Fibroblast of lung (primary cell): Measurements from ENCODE around the gene TIMP2.

ENCODE experiments used
- EZH2 ChIP-seq: IDR thresholded peaks from 2 replicates; pipeline ENCODE4 v1.5.1; 2012; ENCODE audit warnings: low read length, control low read depth, mild to moderate bottlenecking; ENCODE audit errors: missing control alignments
- TF ChIP-seq, protein P1 (sequence below), 2 donors: IDR thresholded peaks in 1 of 2; conservative IDR thresholded peaks in 1 of 2; 1 replicate in 1 of 2; 2 replicates in 1 of 2; pipeline ENCODE4 v1.5.1; 2011 to 2012; ENCODE audit warnings: low read length in 2 of 2, control low read depth in 1 of 2, inconsistent platforms in 1 of 2, low read depth in 1 of 2, mild to moderate bottlenecking in 1 of 2

GRCh38 chr17:78831688-78832540, 93.3 kb downstream of the TIMP2 start:
- TF ChIP-seq EZH2: no peak
- TF ChIP-seq, protein P1, sequence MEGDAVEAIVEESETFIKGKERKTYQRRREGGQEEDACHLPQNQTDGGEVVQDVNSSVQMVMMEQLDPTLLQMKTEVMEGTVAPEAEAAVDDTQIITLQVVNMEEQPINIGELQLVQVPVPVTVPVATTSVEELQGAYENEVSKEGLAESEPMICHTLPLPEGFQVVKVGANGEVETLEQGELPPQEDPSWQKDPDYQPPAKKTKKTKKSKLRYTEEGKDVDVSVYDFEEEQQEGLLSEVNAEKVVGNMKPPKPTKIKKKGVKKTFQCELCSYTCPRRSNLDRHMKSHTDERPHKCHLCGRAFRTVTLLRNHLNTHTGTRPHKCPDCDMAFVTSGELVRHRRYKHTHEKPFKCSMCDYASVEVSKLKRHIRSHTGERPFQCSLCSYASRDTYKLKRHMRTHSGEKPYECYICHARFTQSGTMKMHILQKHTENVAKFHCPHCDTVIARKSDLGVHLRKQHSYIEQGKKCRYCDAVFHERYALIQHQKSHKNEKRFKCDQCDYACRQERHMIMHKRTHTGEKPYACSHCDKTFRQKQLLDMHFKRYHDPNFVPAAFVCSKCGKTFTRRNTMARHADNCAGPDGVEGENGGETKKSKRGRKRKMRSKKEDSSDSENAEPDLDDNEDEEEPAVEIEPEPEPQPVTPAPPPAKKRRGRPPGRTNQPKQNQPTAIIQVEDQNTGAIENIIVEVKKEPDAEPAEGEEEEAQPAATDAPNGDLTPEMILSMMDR (conservative IDR thresholded peaks at IDR 0.05 in 1 of 2, IDR thresholded peaks at IDR 0.05 in 1 of 2; ENCODE audit: low read depth in 1 of 2, low read length in 2 of 2): no peak
